ENCODE data around the gene PIGU. TPM values are rescaled to one million over a fixed set of nuclear protein-coding genes. Genes with fewer than 3 reads are reported as not detected.
"Not testable (repeated sequence)": the region's sequence is repeated elsewhere in the genome, so short reads cannot be mapped to it uniquely, and the experiment has no call there.

Gene PIGU
- total and polyA plus RNA-seq, 12 donors: 11.0 to 23.8 (median 14.6) TPM

DNA sequence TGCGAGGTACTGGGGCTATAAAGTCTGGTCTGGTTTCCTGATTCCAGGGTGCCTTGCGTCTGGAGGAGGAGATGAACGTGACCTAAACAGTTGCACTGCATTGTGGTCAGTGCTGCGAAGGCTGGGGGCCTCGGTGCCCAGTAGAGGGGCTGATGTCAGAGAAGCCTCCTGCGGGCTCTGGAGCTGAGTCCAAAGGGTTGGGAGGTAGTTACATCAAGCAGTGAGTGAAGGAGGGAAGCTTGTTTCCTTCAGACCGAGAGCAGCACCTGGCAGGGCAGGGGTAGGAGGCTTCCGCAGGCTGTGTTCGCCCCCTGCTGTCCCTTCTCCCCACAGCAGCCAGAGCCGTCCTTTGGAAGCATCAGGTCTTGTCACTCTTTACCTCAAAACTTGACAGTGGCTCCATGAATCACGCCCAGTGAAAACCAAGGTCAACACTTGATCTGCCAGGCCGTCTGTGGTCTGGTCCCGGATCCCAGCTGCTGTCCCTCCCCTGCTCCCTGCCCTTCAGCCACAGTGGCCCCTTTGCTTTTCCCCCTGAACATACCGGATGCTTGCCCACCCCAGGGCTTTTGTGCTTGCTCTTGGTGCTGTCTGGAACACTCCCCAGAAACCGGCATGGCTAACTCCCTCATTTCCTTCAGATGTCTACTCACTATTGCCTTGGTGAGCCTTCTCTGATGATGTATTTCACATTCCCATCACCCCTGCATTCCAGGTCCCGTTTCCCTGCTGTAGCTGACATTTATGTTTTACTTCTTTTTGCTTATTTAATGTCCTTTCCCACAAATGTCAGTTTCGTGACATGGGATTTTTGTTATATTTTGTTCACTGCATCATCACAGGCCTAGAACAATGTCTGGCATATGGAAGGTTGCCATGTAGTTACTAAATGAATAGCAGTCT, 153.7 kb downstream of the PIGU start:
- Histone ChIP-seq H3K27me3 (no peaks in the 10 kb centered on the region), H3K9me3 (no peaks in the 10 kb centered on the region), H3K4me3 (no peak overlapping the region), H3K27ac (peak overlapping the region in 6 of 10 donors; percentile 7 to 57 (median 38)), H3K4me1 (peaks cover 13 to 89% (median 60%) of the 10 kb centered on the region in 9 donors), H3K36me3 (peaks cover 0 to 72% (median 22%) of the 10 kb centered on the region in 9 donors)
- no peak for DNase-seq
- intact Hi-C loops (cut with DNase I): loop anchor here in 6 of 10 donors (5.0 to 10.0 kb wide), 4 partner anchors 208 to 331 kb away; no protein-coding TSS in a partner anchor
- TF ChIP-seq, protein P1, sequence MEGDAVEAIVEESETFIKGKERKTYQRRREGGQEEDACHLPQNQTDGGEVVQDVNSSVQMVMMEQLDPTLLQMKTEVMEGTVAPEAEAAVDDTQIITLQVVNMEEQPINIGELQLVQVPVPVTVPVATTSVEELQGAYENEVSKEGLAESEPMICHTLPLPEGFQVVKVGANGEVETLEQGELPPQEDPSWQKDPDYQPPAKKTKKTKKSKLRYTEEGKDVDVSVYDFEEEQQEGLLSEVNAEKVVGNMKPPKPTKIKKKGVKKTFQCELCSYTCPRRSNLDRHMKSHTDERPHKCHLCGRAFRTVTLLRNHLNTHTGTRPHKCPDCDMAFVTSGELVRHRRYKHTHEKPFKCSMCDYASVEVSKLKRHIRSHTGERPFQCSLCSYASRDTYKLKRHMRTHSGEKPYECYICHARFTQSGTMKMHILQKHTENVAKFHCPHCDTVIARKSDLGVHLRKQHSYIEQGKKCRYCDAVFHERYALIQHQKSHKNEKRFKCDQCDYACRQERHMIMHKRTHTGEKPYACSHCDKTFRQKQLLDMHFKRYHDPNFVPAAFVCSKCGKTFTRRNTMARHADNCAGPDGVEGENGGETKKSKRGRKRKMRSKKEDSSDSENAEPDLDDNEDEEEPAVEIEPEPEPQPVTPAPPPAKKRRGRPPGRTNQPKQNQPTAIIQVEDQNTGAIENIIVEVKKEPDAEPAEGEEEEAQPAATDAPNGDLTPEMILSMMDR (IDR thresholded peaks at IDR 0.05): peak in 8 of 9 donors; percentile 21 to 63 (median 52)
- peak in 7 of 8 donors; percentile 12 to 57 (median 36) for ATAC-seq
- 54 to 57% methylated on average over 17 of the region's 17 CpGs for WGBS, 2 donors

DNA sequence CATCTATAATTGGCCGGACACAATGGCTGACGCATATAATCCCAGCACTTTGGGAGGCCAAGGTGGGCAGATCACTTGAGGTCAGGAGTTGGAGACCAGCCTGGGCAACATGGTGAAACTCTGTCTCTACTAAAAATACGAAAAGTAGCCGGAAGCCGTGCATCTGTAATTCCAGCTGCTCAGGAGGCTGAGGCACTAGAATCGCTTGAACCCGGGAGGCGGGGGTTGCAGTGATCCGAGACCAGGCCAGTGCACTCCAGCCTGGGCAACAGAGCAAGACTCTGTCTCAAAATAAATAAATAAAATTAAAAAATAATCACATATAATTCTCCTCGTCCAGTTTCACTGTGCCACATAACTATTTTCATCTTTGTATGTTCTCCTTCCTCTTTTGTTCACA, 157.1 kb downstream of the PIGU start:
- Histone ChIP-seq H3K36me3 (peaks cover 0 to 42% (median 8%) of the 10 kb centered on the region in 9 donors), H3K4me1 (peaks cover 4 to 87% (median 61%) of the 10 kb centered on the region in 9 donors)
- not testable (repeated sequence) for ATAC-seq, H3K27ac ChIP-seq, DNase-seq, H3K9me3 ChIP-seq, H3K27me3 ChIP-seq, H3K4me3 ChIP-seq
- intact Hi-C loops (cut with DNase I): loop anchor here in 7 of 10 donors (5.0 to 10.0 kb wide), 5 partner anchors 205 to 665 kb away; no protein-coding TSS in a partner anchor
- 90 to 92% methylated on average over 10 of the region's 10 CpGs for WGBS, 2 donors

GRCh38 chr20:34518863-34519262, 158.0 kb downstream of the PIGU start:
- H3K4me3 ChIP-seq, H3K27me3 ChIP-seq, H3K9me3 ChIP-seq, DNase-seq, ATAC-seq, H3K27ac ChIP-seq: not testable (repeated sequence)
- intact Hi-C loops (cut with DNase I): loop anchor here in 2 of 10 donors (5.0 to 10.0 kb wide), 2 partner anchors 207 to 664 kb away; no protein-coding TSS in a partner anchor
- H3K4me1 ChIP-seq: peaks cover 4 to 86% (median 56%) of the 10 kb centered on the region in 9 donors
- peaks cover 0 to 35% (median 8%) of the 10 kb centered on the region in 9 donors for H3K36me3 ChIP-seq
- 89 to 93% methylated on average over 7 of the region's 7 CpGs for WGBS, 2 donors

GRCh38 chr20:34517114-34517505, 159.8 kb downstream of the PIGU start:
- no peaks in the 10 kb centered on the region for H3K27me3 ChIP-seq
- H3K9me3 ChIP-seq: no peaks in the 10 kb centered on the region
- intact Hi-C loops (cut with DNase I): loop anchor here in 2 of 10 donors (5.0 to 10.0 kb wide), 2 partner anchors 205 to 662 kb away; no protein-coding TSS in a partner anchor
- DNase-seq: no peak
- H3K4me3 ChIP-seq: peak overlapping the region; percentile 48 to 92 (median 74)
- H3K36me3 ChIP-seq: peaks cover 0 to 40% (median 8%) of the 10 kb centered on the region in 9 donors
- 0 to 1% methylated on average over 3 of the region's 3 CpGs for WGBS, 2 donors
- peak overlapping the region in 9 of 10 donors; percentile 85 to 98 (median 96) for H3K27ac ChIP-seq
- TF ChIP-seq, protein P1 (IDR thresholded peaks at IDR 0.05): no peak
- H3K4me1 ChIP-seq: peaks cover 0 to 80% (median 43%) of the 10 kb centered on the region in 9 donors
- no peak for ATAC-seq

Data from heart right ventricle (tissue), 16 donors.